ENCODE measurements around the gene SPPL3.
"Not testable (repeated sequence)": the region's sequence is repeated elsewhere in the genome, so short reads cannot be mapped to it uniquely, and the experiment has no call there.

Gene SPPL3

DNA sequence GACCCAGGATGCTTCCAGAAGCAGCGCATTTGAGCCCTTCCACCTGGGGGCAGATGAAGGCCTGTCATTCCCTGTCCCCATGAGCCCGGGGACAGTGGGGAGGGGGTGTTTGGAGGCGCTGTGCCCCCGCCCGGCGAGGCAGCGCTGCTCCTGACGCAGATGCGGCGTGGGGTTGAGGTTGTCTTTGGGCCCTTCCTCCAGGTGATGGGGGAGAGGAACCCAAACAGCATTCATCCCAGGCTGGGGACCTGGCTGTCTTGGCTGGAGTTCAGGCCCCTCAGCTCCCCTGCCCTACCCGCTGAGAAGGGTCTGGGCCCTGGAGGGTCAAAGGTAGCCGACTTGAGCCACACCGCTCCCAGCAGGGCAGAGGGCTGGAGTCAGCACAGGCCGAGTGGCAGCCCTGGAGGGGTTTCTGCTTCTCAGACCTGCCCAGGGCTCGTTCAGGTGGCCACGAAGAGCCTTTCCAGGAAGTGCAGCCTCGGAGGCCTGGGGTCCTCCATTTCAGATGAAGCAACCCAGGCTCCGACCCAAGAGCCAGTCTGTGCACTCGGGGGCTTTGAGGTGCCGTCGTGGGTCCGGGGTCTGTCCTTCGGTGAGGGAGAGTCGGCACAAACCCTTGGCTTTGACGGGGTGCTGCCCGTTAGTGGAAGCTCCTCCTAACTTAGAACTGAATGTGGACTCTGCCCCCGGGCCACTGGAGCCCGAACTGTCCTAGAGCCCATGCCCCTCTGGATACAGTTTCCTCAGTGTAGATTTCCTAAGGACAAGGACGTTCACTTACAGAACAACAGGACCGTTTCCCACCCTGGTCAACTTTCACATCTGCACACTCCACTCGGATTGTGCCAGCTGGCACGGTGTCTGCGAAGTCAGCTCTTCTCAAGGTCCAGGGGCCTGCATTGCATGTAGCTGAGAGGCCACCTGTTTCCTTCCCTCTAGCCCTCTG is 162.4 kb downstream of the SPPL3 start:
- H3K4me1 Mint-ChIP-seq: no peaks in the 10 kb centered on the region
- H3K27ac Mint-ChIP-seq: no peak overlapping the region
- no peaks in the 10 kb centered on the region for H3K9me3 Mint-ChIP-seq
- DNase-seq: no peak
- no peak overlapping the region for H3K4me3 Mint-ChIP-seq
- H3K27me3 Mint-ChIP-seq: no peaks in the 10 kb centered on the region
- H3K36me3 Mint-ChIP-seq (ENCODE audit: low read depth): no peaks in the 10 kb centered on the region
- no peak for ATAC-seq

DNA sequence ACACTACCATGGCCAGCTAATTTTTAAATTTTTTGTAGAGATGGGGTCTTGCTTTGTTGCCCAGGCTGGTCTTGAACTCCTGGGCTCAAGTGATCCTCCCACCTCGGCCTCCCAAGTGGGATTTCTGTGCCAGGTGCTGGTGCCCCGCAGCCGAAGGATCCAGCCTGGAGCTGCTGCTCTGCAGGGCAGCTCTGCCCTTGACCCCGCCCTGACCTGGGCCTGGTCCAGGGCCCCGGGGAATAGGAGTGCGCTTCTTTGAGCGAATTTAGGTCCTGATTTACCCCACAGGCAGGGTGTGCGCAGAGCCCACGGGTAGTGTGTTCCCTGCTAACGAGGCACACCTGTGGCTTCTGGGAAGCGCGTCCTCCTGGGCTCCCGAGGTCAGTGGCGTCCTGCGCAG is 163.3 kb downstream of the SPPL3 start:
- no peak overlapping the region for H3K27ac Mint-ChIP-seq
- H3K4me3 Mint-ChIP-seq: no peak overlapping the region
- DNase-seq (no peak), ATAC-seq (no peak)
- H3K4me1 Mint-ChIP-seq: no peaks in the 10 kb centered on the region
- no peaks in the 10 kb centered on the region for H3K9me3 Mint-ChIP-seq
- H3K36me3 Mint-ChIP-seq (ENCODE audit: low read depth): no peaks in the 10 kb centered on the region
- H3K27me3 Mint-ChIP-seq: no peaks in the 10 kb centered on the region

GRCh38 chr12:120739821-120740613 is 164.1 kb downstream of the SPPL3 start:
- Mint-ChIP-seq H3K27ac (no peak overlapping the region), H3K4me3 (no peak overlapping the region), H3K9me3 (no peaks in the 10 kb centered on the region), H3K36me3 (ENCODE audit: low read depth) (no peaks in the 10 kb centered on the region), H3K27me3 (no peaks in the 10 kb centered on the region), H3K4me1 (no peaks in the 10 kb centered on the region)
- ATAC-seq (no peak), DNase-seq (no peak)

- Mint-ChIP-seq H3K27ac (no peak overlapping the region), H3K9me3 (no peaks in the 10 kb centered on the region), H3K4me3 (no peak overlapping the region), H3K27me3 (no peaks in the 10 kb centered on the region), H3K4me1 (no peaks in the 10 kb centered on the region), H3K36me3 (ENCODE audit: low read depth) (no peaks in the 10 kb centered on the region)
- no peak for ATAC-seq
- DNase-seq: no peak
Measured at GRCh38 chr12:120739031-120739762, 165.0 kb downstream of the SPPL3 start.

DNA sequence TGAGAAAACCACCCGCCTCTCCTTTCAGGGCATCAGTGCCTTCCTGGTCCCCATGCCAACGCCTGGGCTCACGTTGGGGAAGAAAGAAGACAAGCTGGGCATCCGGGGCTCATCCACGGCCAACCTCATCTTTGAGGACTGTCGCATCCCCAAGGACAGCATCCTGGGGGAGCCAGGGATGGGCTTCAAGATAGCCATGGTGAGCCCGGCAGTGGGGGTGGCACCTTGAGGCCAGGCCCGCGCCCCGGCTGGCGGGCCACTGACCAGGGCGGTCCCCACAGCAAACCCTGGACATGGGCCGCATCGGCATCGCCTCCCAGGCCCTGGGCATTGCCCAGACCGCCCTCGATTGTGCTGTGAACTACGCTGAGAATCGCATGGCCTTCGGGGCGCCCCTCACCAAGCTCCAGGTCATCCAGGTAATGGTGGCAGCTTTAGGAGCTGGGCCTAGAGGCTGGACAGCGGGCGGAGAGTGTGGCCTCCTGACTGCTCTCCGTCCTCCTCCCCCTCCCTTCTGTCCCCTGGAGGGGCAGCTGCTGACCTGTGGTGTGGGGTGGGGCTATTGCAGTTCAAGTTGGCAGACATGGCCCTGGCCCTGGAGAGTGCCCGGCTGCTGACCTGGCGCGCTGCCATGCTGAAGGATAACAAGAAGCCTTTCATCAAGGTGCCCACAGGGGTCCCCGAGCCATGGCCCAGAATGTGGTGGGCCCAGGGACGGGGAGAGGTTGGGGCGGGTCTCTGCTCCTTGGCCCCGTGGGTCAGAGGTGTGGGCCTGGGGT is 165.7 kb downstream of the SPPL3 start:
- Mint-ChIP-seq H3K4me3 (no peak overlapping the region), H3K27ac (no peak overlapping the region), H3K9me3 (no peaks in the 10 kb centered on the region), H3K4me1 (no peaks in the 10 kb centered on the region), H3K27me3 (no peaks in the 10 kb centered on the region), H3K36me3 (ENCODE audit: low read depth) (no peaks in the 10 kb centered on the region)
- DNase-seq (no peak), ATAC-seq (no peak)

DNA sequence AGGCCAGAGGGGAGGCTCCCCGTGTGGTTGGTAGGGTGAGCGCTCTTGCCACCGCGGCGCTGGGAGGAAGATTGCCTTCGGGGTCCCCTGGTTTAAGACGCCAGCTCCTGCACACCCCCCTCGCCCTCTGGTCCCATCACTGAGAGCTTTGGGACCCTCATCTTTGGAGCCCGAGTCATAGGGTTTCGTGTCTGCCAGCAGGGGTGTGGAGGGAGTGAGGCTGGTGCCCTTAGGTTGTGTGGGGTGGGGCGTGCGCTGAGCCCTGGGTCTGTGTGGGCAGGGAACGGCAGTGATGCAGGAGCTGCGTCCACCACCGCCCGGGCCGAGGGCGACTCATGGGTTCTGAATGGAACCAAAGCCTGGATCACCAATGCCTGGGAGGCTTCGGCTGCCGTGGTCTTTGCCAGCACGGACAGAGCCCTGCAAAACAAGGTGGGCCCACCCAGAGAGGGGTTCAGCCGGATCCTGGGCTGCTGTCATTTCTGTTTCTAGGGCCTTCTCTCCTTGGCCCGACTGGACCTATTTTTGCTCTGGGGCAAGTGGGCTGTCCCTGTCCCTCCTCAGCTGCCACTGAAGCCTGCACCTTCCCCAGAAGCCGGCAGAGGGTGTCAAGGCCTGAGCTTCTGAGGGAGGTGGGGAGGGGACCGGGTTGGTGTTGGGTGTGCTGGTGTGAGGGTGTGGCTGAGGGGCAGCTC is 166.5 kb downstream of the SPPL3 start:
- ATAC-seq (no peak), DNase-seq (no peak)
- H3K27me3 Mint-ChIP-seq: no peaks in the 10 kb centered on the region
- H3K36me3 Mint-ChIP-seq (ENCODE audit: low read depth): no peaks in the 10 kb centered on the region
- no peaks in the 10 kb centered on the region for H3K9me3 Mint-ChIP-seq
- H3K4me3 Mint-ChIP-seq: no peak overlapping the region
- no peaks in the 10 kb centered on the region for H3K4me1 Mint-ChIP-seq
- no peak overlapping the region for H3K27ac Mint-ChIP-seq

DNA sequence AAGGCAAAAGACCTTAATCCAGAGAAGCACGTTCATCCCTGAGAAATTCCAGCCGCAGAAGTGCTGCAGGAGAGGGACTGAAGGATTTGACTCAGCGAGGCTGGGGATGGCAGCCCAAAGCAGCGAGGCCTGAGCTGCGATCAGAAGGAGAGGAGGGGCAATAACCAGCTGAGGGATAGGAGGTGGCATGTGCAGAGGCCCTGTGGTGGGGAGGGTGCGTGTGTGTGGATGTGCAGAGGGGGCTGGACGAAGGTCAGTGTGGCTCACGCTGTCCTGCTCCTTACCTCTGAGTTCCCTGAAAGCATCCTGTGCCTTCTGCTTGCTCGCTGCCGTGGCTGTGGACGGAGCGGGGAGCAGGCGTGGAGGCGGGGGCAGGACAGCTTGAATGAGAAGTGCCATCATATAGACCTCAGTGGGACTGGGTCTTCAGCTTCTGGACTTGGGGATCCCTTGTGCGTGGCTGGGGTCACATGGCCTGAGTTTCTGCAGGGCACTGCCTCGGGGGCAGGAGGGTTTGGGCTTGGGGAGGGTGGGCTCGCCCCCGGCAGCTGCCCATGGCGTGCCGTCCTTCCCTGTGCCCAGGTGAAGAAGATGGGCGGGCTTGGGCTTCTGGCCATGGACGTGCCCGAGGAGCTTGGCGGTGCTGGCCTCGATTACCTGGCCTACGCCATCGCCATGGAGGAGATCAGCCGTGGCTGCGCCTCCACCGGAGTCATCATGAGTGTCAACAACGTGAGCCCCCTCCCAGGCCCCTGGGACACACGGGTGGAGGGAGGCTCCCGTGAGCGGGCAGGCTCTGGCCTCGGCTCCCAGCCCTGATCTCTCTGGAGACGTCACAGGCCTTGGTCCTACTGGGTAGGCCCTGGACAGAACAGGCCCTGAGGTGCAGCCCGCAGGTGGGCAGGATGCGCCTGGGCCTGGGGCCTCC is 167.5 kb downstream of the SPPL3 start:
- Mint-ChIP-seq H3K4me1 (no peaks in the 10 kb centered on the region), H3K9me3 (no peaks in the 10 kb centered on the region), H3K36me3 (ENCODE audit: low read depth) (no peaks in the 10 kb centered on the region), H3K27ac (no peak overlapping the region), H3K4me3 (no peak overlapping the region), H3K27me3 (no peaks in the 10 kb centered on the region)
- no peak for ATAC-seq
- no peak for DNase-seq

DNA sequence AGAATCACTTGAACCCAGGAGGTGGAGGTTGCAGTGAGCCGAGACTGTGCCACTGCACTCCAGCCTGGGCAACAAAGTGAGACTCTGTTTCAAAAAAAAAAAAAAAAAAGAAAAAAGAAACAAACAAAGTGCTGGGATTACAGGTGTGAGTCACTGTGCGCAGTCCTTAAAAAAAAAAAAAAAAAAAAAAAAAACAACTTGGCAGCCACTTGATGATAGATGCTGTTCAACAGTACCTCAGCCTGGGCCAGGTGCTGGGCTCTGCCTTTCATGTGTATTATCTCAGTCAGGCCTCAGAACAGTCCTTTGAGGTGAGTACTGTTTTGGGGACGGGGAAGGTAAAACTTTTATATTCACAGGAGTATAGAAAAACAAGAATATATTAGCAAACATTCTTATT is 169.0 kb downstream of the SPPL3 start:
- peaks cover 2% of the 10 kb centered on the region for H3K36me3 Mint-ChIP-seq (ENCODE audit: low read depth)
- ATAC-seq (no peak), DNase-seq (no peak)
- no peaks in the 10 kb centered on the region for H3K4me1 Mint-ChIP-seq
- H3K27me3 Mint-ChIP-seq: no peaks in the 10 kb centered on the region
- no peak overlapping the region for H3K27ac Mint-ChIP-seq
- no peaks in the 10 kb centered on the region for H3K9me3 Mint-ChIP-seq
- no peak overlapping the region for H3K4me3 Mint-ChIP-seq

- no peak overlapping the region for H3K27ac Mint-ChIP-seq
- no peak for DNase-seq
- H3K4me3 Mint-ChIP-seq: no peak overlapping the region
- peaks cover 6% of the 10 kb centered on the region for H3K36me3 Mint-ChIP-seq (ENCODE audit: low read depth)
- no peaks in the 10 kb centered on the region for H3K27me3 Mint-ChIP-seq
- no peak for ATAC-seq
- H3K9me3 Mint-ChIP-seq: no peaks in the 10 kb centered on the region
- H3K4me1 Mint-ChIP-seq: no peaks in the 10 kb centered on the region
Measured at GRCh38 chr12:120734210-120734609, 169.9 kb downstream of the SPPL3 start.

DNA sequence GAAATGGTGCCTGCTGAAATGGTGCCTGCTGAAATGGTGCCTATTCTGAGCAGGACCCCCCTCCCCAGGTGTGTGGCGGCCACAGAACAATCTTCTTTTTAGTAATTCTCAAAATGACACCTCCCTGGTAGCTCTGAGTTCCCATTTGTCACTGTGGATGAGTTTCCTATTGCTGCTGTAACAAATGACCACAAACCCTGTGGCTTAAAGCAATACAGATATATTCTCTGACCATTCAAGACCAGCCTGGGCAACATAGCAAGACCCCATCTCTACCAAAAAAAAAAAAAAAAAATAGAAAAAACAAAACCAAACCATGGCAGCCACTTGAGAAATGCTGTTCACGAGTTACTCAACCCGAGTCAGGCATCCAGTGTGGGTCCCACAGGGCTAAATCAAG is 170.6 kb downstream of the SPPL3 start:
- no peak for DNase-seq
- H3K9me3 Mint-ChIP-seq: no peaks in the 10 kb centered on the region
- H3K4me1 Mint-ChIP-seq: no peaks in the 10 kb centered on the region
- H3K36me3 Mint-ChIP-seq (ENCODE audit: low read depth): peaks cover 6% of the 10 kb centered on the region
- no peak overlapping the region for H3K27ac Mint-ChIP-seq
- ATAC-seq: no peak
- no peak overlapping the region for H3K4me3 Mint-ChIP-seq
- H3K27me3 Mint-ChIP-seq: no peaks in the 10 kb centered on the region

DNA sequence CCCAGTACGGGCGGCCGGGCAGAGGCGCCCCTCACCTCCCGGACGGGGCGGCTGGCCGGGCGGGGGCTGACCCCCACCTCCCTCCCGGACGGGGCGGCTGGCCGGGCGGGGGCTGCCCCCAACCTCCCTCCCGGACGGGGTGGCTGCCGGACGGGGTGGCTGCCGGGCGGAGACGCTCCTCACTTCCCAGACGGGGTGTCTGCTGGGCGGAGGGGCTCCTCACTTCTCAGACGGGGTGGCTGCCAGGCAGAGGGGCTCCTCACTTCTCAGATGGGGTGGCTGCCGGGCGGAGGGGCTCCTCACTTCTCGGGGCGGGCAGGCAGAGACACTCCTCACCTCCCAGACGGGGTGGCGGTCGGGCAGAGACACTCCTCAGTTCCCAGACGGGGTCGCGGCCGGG is 172.0 kb downstream of the SPPL3 start:
- not testable (repeated sequence) for DNase-seq; H3K9me3 Mint-ChIP-seq; H3K36me3 Mint-ChIP-seq (ENCODE audit: low read depth); H3K27ac Mint-ChIP-seq; H3K27me3 Mint-ChIP-seq; H3K4me3 Mint-ChIP-seq; H3K4me1 Mint-ChIP-seq; ATAC-seq

DNA sequence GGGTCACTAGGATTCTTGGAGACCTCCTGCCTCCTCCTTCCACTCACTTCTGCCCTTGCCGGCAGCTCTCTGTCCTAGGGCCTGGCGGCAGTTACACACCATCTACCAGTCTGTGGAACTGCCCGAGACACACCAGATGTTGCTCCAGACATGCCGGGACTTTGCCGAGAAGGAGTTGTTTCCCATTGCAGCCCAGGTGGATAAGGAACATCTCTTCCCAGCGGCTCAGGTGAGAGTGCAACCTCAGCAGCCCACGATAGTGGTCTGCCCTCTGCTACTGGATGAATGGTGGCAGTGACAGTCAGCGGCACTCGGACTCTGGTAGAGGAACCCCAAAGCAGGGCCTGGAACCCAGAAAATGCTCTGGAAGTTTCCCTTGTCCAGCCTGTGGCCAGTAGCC is 177.2 kb downstream of the SPPL3 start:
- ATAC-seq (no peak), DNase-seq (no peak)
- H3K4me1 Mint-ChIP-seq: peaks cover 15% of the 10 kb centered on the region
- no peaks in the 10 kb centered on the region for H3K27me3 Mint-ChIP-seq
- no peaks in the 10 kb centered on the region for H3K9me3 Mint-ChIP-seq
- no peak overlapping the region for H3K27ac Mint-ChIP-seq
- peaks cover 14% of the 10 kb centered on the region for H3K36me3 Mint-ChIP-seq (ENCODE audit: low read depth)
- no peak overlapping the region for H3K4me3 Mint-ChIP-seq

DNA sequence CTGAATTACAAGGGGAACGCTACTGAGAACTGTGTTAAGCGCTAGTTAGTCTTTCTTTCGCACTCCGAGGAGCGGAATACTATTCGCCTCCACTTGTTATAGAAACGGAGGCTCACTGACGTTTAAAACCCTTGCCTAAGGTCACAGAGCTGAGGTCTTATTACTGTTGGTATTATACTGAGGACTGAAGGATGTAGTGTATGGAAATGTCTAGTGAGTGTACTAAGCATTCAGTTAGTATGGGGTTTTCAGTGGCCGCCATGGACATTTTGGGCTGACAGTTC is 177.7 kb downstream of the SPPL3 start:
- Mint-ChIP-seq H3K27ac (peak overlapping the region; percentile 61), H3K27me3 (no peaks in the 10 kb centered on the region), H3K9me3 (no peaks in the 10 kb centered on the region), H3K36me3 (ENCODE audit: low read depth) (peaks cover 17% of the 10 kb centered on the region), H3K4me1 (peaks cover 15% of the 10 kb centered on the region), H3K4me3 (peak overlapping the region; percentile 84)
- DNase-seq: no peak
- ATAC-seq: no peak
